BLaER1 treated with 17β-estradiol and CSF1 and Interleukin-3, amounts not matched to agents 10 nM and 100 nM (cell line): Measurements from ENCODE around the gene KIAA2012.
"Not testable (repeated sequence)": the region's sequence is repeated elsewhere in the genome, so short reads cannot be mapped to it uniquely, and the experiment has no call there.

Experiments
- H3K27ac ChIP-seq, 11 experiments: shearing (Covaris generic); formaldehyde crosslinking; 2 replicates each; pipeline ENCODE4 v1.8.1; 2022
- H3K27me3 ChIP-seq, 11 experiments: shearing (Covaris generic); formaldehyde crosslinking; 2 replicates each; pipeline ENCODE4 v1.8.1; 2022
- H3K36me3 ChIP-seq, 11 experiments: shearing (Covaris generic); formaldehyde crosslinking; 2 replicates each; pipeline ENCODE4 v1.8.1; 2022
- H3K4me1 ChIP-seq, 10 experiments: shearing (Covaris generic); formaldehyde crosslinking; 2 replicates each; pipeline ENCODE4 v1.8.1; 2022
- H3K4me2 ChIP-seq, 11 experiments: shearing (Covaris generic); formaldehyde crosslinking; 2 replicates each; pipeline ENCODE4 v1.8.1; 2022
- H3K4me3 ChIP-seq, 10 experiments: shearing (Covaris generic); formaldehyde crosslinking; 2 replicates each; pipeline ENCODE4 v1.8.1; 2022
- H3K9ac ChIP-seq, 11 experiments: shearing (Covaris generic); formaldehyde crosslinking; 2 replicates each; pipeline ENCODE4 v1.8.1; 2022
- H3K9me3 ChIP-seq, 11 experiments: shearing (Covaris generic); formaldehyde crosslinking; replicated peaks in 1 of 11; 2 replicates each; pipeline ENCODE4 v1.8.1; 2022
- H4K20me1 ChIP-seq, 11 experiments: shearing (Covaris generic); formaldehyde crosslinking; 2 replicates each; pipeline ENCODE4 v1.8.1; 2022
- Cebpa-rat ChIP-seq, 11 experiments: shearing (Covaris generic); IDR thresholded peaks; 2 replicates each; pipeline ENCODE4 v1.8.1; 2022

The KIAA2012 gene

DNA sequence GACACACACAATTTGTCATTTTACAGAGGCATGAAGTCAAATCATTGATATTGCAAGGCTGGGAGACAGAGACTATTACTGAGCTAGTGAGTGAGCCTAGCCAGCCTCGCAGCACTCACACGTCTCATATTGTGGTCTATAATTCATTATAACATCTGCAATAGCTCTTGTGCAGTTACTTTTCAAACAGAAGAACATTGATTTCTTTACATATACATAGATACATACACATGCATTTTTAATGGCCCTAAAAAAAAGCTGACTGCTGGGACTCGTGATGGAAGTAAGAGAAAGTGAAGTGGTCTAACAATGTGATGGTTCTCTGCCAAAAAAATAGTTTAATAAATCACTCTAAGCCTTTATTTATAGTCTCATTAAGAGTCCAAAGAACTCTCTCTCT is 56.8 kb downstream of the KIAA2012 start:
- Histone ChIP-seq H3K27me3 (no peaks in the 10 kb centered on the region), H3K4me2 (no peak overlapping the region), H3K4me1 (no peaks in the 10 kb centered on the region), H3K9ac (no peak overlapping the region), H3K9me3 (no peaks in the 10 kb centered on the region), H3K36me3 (no peaks in the 10 kb centered on the region), H4K20me1 (no peaks in the 10 kb centered on the region), H3K27ac (no peak overlapping the region), H3K4me3 (no peak overlapping the region)
- TF ChIP-seq Cebpa-rat (IDR thresholded peaks at IDR 0.05) = no peak

DNA sequence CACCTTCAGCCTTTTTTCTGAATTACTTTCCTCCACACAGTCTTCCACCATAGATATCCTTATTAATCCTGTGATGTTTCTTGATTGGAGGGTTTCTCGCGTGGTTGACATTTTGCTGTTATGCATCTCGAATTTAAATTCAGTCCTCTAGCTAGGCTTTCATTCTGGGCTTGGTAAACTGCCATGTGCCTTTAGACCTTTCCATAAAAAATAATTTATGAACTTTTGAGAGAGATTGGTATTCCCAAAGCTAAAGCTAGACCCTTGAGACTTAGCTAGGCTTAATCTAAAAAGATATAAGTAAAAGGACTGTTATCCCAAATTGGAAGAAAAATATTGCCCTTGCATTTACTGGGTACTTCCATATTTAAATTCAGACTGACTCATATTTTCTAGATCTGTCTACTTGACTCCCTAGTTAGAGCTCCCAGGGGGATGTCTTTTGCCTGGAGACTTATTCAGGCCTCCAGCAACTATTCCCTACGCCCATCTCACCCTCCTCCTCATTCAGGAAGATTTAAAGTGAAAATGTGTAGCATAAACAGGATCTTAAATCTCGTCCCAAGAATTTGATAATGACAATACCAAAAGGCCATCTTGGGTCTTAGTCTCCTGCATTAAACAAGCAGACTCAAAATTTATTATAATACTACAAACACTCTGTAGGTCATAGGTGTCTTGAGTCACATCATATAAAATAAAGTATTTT is 60.3 kb downstream of the KIAA2012 start:
- TF ChIP-seq Cebpa-rat (IDR thresholded peaks at IDR 0.05) = no peak
- H3K4me2 ChIP-seq = no peak overlapping the region
- H3K27me3 ChIP-seq = no peaks in the 10 kb centered on the region
- H3K9ac ChIP-seq = no peak overlapping the region
- no peaks in the 10 kb centered on the region for H3K36me3 ChIP-seq
- H3K9me3 ChIP-seq = peaks cover 0 to 5% (median 0%) of the 10 kb centered on the region in 11 experiments; a peak in 1 of 22 replicates
- H3K27ac ChIP-seq = no peak overlapping the region
- H3K4me3 ChIP-seq = no peak overlapping the region
- no peaks in the 10 kb centered on the region for H4K20me1 ChIP-seq
- H3K4me1 ChIP-seq = no peaks in the 10 kb centered on the region

DNA sequence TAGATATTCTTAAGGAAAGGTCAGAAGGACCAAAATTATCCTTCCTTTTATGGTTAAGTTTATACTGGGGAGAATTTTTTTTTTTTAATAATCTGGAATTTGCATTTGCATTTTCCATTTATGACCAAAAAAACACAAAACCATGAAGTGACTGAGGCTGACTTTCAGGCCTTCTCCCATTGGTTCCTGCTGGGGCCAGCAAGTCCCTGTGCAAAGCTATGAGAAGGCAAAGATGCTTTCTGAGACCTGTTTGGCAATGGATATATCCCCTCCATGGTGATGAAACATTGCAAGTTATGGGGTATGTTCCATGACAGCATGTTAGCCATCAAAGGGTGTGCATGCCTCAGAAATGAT is 60.8 kb downstream of the KIAA2012 start:
- Histone ChIP-seq H4K20me1 (no peaks in the 10 kb centered on the region), H3K9ac (no peak overlapping the region), H3K27me3 (no peaks in the 10 kb centered on the region), H3K27ac (no peak overlapping the region), H3K36me3 (no peaks in the 10 kb centered on the region), H3K9me3 (peaks cover 0 to 5% (median 0%) of the 10 kb centered on the region in 11 experiments; a peak in 1 of 22 replicates), H3K4me3 (no peak overlapping the region), H3K4me2 (no peak overlapping the region), H3K4me1 (no peaks in the 10 kb centered on the region)
- no peak for TF ChIP-seq Cebpa-rat (IDR thresholded peaks at IDR 0.05)

DNA sequence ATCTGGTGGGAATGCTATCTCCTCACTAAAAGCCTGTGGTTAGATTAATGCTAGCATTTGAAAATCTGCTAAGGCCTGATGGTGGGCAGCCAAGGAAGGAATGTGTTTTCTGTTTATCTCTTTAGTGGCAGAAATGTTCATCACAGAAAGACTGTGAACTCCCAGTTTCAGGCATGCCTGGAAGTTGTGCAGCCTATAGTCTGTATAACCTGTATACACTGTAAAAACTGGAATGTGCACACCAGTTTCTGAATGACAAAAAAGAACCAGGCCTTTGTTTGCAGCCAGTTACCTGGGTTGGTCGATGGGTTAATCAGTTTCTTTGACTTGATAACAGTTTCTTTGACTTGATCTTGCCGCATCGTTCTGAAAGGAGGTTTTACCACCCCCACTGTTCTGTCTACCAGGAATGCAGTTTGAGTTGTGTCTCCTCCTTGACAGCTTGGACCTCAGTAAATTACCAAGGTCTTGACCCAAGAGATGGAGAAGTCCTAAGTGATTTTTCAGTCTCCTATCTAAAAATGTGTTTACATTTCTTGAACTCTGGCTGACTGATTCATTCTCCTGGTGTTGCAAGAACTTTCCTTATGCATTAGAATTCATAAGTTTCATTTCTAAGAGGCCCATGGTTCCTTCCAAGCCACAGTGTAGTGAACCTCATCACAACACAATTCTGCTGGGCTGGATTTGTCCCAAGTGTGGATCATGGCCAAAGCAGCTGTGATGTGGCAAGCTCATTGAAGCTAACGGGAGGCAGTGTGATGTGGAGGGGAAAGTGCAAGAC is 62.2 kb downstream of the KIAA2012 start:
- Histone ChIP-seq H3K4me1 (0 out of 20 replicates have a peak, but pooled peaks cover 0 to 3% (median 0%) of the 10 kb centered on the region in 10 experiments), H4K20me1 (no peaks in the 10 kb centered on the region), H3K9ac (no peak overlapping the region), H3K27ac (no peak overlapping the region), H3K9me3 (peaks cover 0 to 5% (median 0%) of the 10 kb centered on the region in 11 experiments; a peak in 1 of 22 replicates), H3K27me3 (no peaks in the 10 kb centered on the region), H3K36me3 (no peaks in the 10 kb centered on the region), H3K4me3 (no peak overlapping the region), H3K4me2 (no peak overlapping the region)
- no peak for TF ChIP-seq Cebpa-rat (IDR thresholded peaks at IDR 0.05)

DNA sequence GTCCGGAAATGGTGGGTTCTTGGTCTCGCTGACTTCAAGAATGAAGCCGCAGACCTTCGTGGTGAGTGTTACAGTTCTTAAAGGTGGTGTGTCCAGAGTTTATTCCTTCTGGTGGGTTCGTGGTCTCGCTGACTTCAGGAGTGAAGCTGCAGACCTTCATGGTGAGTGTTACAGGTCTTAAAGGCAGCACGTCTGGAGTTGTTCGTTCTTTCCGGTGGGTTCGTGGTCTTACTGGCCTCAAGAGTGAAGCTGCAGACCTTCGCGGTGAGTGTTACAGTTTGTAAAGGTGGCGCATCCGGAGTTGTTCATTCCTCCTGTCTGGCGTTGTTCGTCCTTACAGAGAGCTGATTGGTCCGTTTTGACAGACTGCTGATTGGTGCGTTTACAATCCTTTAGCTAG is 63.0 kb downstream of the KIAA2012 start:
- not testable (repeated sequence) for H3K9ac ChIP-seq

DNA sequence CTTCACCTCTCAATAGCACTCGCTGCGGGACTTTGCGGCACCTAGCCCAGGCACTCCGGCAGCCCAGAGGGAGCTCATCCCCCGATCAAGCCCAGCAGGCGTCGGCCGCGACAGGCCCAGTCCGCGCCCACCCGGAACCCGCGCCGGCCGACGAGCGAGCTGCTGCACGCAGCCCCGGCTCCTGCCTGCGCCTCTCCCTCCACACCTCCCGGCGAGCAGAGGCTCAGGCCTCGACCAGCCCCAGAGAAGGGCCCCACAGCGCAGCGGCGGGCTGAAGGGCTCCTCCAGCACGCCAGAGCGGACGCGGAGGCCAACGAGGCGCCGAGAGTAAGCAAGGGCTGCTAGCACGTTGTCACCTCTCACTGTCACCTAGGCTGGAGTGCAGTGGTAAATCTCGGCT is 63.5 kb downstream of the KIAA2012 start:
- no peak for TF ChIP-seq Cebpa-rat (IDR thresholded peaks at IDR 0.05)
- Histone ChIP-seq H3K4me1 (peaks cover 0 to 13% (median 0%) of the 10 kb centered on the region in 10 experiments; a peak in 7 of 20 replicates), H3K9ac (no peak overlapping the region), H3K4me2 (no peak overlapping the region), H3K27ac (no peak overlapping the region), H4K20me1 (no peaks in the 10 kb centered on the region), H3K4me3 (no peak overlapping the region), H3K36me3 (no peaks in the 10 kb centered on the region), H3K27me3 (no peaks in the 10 kb centered on the region), H3K9me3 (peaks cover 0 to 5% (median 0%) of the 10 kb centered on the region in 11 experiments; a peak in 1 of 22 replicates)

More for the DNA sequence above, 63.0 kb downstream of the KIAA2012 start:
- H3K4me1 ChIP-seq, H3K9me3 ChIP-seq, H3K27ac ChIP-seq, H3K36me3 ChIP-seq, H3K4me3 ChIP-seq, H4K20me1 ChIP-seq, H3K27me3 ChIP-seq, H3K4me2 ChIP-seq: not testable (repeated sequence)

DNA sequence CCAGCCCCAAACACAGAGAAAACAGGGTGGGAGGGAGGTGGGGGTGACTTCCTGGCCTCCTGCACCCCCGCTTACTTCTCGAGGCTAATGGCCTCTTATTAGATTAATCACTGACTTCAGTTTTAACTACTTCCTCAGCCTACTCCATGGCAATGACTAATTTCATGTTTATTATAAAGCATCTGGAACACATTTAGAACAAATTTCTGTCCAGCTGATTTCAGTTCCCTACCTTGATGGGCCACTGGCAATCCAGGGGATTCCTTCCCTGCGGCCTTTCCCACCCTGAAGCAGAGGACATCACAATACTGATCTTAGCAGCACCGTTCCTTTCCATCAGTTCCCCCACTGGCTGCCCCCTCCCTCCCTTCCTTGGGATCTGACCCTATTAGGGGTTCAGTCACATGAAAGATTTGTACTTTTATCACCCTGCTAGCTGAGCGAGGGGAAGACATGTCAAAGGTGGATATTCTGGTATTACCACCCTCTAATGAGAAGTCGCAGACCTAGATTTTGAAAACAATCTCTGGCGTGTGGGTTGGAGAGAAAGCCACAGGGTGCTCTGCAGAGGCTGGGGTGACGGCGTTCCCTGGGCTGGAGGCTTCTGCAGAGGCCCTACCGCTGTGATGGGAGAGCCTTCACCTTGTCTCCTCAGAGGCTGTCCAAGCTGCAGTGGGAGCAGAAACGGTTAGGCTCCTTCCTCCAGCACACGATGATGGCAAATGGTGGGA is 67.6 kb downstream of the KIAA2012 start:
- Histone ChIP-seq H3K9me3 (peaks cover 0 to 5% (median 0%) of the 10 kb centered on the region in 11 experiments; a peak in 1 of 22 replicates), H3K27ac (no peak overlapping the region), H3K4me2 (peak overlapping the region in 2 of 11 experiments; percentile 44 to 55; a peak in 4 of 22 replicates), H3K4me3 (no peak overlapping the region), H3K9ac (no peak overlapping the region), H3K27me3 (no peaks in the 10 kb centered on the region), H3K36me3 (no peaks in the 10 kb centered on the region), H3K4me1 (peaks cover 0 to 17% (median 0%) of the 10 kb centered on the region in 10 experiments; a peak in 7 of 20 replicates), H4K20me1 (no peaks in the 10 kb centered on the region)
- TF ChIP-seq Cebpa-rat (IDR thresholded peaks at IDR 0.05) = no peak

DNA sequence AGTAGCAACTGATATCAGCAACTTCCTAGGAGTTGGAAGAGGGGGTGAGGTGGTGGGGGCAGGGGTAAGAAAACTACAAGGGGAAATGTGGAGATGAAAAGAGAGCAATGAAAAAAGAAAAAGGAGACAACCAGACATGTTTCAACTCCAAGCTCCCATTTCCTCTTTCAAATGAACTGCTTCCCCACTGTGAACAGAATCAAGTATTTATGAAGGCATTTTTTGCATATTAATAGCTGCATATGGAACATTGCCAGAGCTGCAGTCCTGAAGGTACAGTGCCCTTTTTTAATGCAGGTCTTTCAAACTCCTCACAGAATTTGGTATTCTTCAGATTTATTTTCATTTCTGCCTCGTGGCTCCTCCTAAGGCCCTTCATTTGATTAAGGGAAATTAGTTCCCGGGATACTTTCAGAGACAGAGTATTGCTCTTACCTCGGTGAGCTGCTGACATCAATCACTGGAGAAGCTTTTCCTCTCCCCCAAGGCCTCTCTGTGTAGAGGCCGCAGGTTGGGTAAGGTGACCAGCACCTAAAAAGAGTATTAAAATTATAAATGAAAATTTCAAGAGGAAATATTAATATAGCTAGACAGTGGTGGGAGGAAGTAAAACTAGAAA is 68.4 kb downstream of the KIAA2012 start:
- no peak for TF ChIP-seq Cebpa-rat (IDR thresholded peaks at IDR 0.05)
- Histone ChIP-seq H3K27me3 (no peaks in the 10 kb centered on the region), H3K4me3 (no peak overlapping the region), H3K4me1 (peaks cover 0 to 17% (median 0%) of the 10 kb centered on the region in 10 experiments; a peak in 7 of 20 replicates), H3K27ac (no peak overlapping the region), H3K9me3 (peaks cover 0 to 5% (median 0%) of the 10 kb centered on the region in 11 experiments; a peak in 1 of 22 replicates), H4K20me1 (no peaks in the 10 kb centered on the region), H3K9ac (no peak overlapping the region), H3K36me3 (no peaks in the 10 kb centered on the region), H3K4me2 (peak overlapping the region in 2 of 11 experiments; percentile 44 to 55; a peak in 4 of 22 replicates)

DNA sequence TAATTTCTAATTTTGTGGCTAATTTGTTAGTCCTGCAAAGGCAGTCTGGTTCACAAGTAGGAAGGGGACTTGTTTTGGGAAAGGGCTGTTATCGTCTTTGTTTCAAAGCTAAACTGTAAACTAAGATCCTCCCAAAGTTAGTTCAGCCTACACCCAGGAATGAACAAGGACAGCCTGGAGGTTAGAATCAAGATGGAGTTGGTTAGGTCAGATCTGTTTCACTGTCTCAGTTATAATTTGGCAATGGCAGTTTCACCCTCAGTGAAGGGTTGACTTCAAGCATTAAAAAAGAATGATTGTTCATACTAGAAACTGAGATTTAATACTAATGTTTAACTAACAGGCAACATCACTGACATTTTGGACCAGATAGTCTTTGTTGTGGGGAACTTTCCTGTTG is 69.5 kb downstream of the KIAA2012 start:
- Histone ChIP-seq H3K36me3 (no peaks in the 10 kb centered on the region), H3K27ac (no peak overlapping the region), H3K9me3 (no peaks in the 10 kb centered on the region), H4K20me1 (no peaks in the 10 kb centered on the region), H3K4me3 (no peak overlapping the region), H3K27me3 (no peaks in the 10 kb centered on the region), H3K4me2 (no peak overlapping the region), H3K4me1 (peaks cover 0 to 17% (median 0%) of the 10 kb centered on the region in 10 experiments; a peak in 7 of 20 replicates), H3K9ac (no peak overlapping the region)
- TF ChIP-seq Cebpa-rat (IDR thresholded peaks at IDR 0.05) = no peak
